ENCODE results near the gene FRS3. TPM values are rescaled to one million over a fixed set of nuclear protein-coding genes. Genes with fewer than 3 reads are reported as not detected.

FRS3 gene
- total RNA-seq, 6 donors from 2014 or later = 4.1 to 26.2 (median 6.8) TPM

DNA sequence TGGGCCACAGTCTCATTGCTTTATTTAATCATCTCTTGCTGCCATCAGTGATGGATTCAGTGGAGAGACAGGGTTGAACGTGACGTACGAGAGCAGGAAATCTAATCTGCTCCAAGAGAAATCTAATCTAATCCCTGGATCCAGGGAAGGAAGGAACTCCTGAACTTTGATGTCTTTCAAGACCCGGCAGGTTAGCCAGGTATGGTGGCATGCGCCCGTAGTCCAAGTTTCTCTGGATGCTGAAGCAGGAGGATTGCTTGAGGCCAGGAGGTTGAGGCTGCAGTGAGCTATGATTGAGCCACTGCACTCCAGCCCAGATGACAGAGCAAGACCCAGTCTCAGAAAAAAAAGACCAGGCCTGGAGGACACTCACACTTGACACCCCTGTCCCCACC, 21.1 kb downstream of the FRS3 start:
- Histone ChIP-seq H3K9me3 (no peaks in the 10 kb centered on the region), H3K27ac (no peak overlapping the region), H3K4me3 (no peak overlapping the region), H3K36me3 (no peaks in the 10 kb centered on the region), H3K27me3 (no peaks in the 10 kb centered on the region), H3K4me1 (no peaks in the 10 kb centered on the region)
- ATAC-seq (ENCODE audit: low FRiP score in 2 of 2) (no peak), DNase-seq (no peak)
- 86 to 87% methylated on average over 6 of the region's 6 CpGs for WGBS, 2 donors
- TF ChIP-seq POLR2A (IDR thresholded peaks at IDR 0.05) (no peak), EP300 (IDR thresholded peaks at IDR 0.05) (no peak)
- TF ChIP-seq, protein P1, sequence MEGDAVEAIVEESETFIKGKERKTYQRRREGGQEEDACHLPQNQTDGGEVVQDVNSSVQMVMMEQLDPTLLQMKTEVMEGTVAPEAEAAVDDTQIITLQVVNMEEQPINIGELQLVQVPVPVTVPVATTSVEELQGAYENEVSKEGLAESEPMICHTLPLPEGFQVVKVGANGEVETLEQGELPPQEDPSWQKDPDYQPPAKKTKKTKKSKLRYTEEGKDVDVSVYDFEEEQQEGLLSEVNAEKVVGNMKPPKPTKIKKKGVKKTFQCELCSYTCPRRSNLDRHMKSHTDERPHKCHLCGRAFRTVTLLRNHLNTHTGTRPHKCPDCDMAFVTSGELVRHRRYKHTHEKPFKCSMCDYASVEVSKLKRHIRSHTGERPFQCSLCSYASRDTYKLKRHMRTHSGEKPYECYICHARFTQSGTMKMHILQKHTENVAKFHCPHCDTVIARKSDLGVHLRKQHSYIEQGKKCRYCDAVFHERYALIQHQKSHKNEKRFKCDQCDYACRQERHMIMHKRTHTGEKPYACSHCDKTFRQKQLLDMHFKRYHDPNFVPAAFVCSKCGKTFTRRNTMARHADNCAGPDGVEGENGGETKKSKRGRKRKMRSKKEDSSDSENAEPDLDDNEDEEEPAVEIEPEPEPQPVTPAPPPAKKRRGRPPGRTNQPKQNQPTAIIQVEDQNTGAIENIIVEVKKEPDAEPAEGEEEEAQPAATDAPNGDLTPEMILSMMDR (IDR thresholded peaks at IDR 0.05) = no peak

DNA sequence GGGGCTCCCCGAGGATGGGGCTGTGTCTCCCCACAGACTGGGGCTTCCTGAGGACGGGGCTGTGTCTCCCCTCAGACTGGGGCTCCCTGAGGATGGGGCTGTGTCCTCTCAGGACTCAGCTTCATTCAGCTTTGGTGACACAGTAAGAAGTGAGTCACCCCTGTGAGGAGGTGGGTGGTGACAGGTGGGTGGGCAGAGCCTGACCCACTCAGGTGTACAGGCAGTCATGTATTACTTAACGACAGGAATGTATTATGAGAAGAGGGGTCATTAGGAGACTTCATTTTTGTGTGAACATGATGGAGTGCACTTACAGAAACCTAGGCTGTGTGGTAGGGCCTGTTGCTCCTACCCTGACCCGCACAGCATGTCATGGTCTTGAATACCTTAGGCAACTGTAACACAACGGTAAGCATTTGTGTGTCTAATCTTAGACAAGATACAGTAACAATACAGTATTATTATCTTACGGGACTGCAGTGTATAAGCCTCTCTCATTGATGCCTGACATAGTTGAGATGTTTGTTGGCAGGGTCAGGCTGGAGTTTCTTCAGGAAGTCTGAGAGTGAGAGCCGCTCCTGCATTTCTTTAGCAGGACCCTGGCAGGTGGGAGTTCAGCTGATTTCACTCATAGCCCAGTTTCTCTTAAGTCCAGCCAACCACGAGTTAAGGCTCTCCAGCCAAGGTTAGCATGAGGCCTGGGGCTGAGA, 21.6 kb downstream of the FRS3 start:
- TF ChIP-seq, protein P1 (IDR thresholded peaks at IDR 0.05) = no peak
- Histone ChIP-seq H3K9me3 (no peaks in the 10 kb centered on the region), H3K27me3 (no peaks in the 10 kb centered on the region), H3K4me1 (no peaks in the 10 kb centered on the region), H3K4me3 (no peak overlapping the region), H3K36me3 (no peaks in the 10 kb centered on the region), H3K27ac (no peak overlapping the region)
- DNase-seq (no peak), ATAC-seq (ENCODE audit: low FRiP score in 2 of 2) (no peak)
- 68 to 71% methylated on average over 3 to 6 of the region's 8 CpGs for WGBS, 2 donors

DNA sequence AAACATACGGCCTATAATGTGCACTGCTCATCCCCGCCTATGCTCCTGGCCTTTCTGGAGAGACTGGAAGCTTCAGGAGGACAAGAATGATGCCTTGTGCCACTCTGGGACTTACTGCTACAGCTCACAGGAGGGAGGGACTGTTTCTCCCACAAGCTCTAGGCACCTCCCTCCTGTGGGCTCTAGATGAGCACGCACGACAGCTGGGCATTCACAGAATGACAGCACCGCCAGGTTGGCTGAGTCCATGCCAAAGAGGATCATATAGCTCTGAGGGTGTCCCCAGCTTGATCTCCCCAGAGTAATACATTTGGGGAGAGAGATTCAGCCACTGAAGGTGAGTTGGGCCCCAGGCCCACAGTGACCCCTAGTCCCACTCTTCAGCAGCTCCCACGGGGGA, 22.4 kb downstream of the FRS3 start:
- H3K4me3 ChIP-seq = no peak overlapping the region
- WGBS, 2 donors = 94 to 97% methylated on average over 5 to 6 of the region's 6 CpGs
- no peaks in the 10 kb centered on the region for H3K9me3 ChIP-seq
- no peak overlapping the region for H3K27ac ChIP-seq
- ATAC-seq (ENCODE audit: low FRiP score in 2 of 2) (no peak), DNase-seq (no peak)
- no peaks in the 10 kb centered on the region for H3K36me3 ChIP-seq
- H3K4me1 ChIP-seq = no peaks in the 10 kb centered on the region
- TF ChIP-seq POLR2A (IDR thresholded peaks at IDR 0.05) = no peak
- TF ChIP-seq POLR2AphosphoS5 (IDR thresholded peaks at IDR 0.05) = no peak
- TF ChIP-seq, protein P1 (IDR thresholded peaks at IDR 0.05) = no peak
- no peak for TF ChIP-seq EP300 (IDR thresholded peaks at IDR 0.05)
- H3K27me3 ChIP-seq = no peaks in the 10 kb centered on the region

DNA sequence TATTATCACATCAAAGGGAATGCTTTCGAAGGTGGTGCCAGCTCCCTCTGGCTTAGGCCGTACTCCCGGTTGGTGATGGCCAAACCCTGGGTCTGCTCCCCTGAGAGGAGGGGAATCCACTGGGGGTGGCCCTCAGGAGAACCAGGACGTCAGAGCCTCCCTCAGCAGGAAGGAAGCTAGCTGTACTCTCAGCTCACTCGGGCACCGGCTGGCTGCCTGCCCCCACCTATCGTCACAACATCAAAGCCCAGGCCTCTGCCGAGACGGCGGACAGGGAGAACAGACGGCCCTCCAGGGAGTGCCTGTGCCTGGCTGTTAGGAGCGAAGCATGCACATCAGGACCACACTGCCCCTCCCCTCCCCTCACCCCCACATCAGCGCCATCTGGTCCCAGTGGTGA, 23.3 kb downstream of the FRS3 start:
- Histone ChIP-seq H3K36me3 (no peaks in the 10 kb centered on the region), H3K4me3 (no peak overlapping the region), H3K27me3 (no peaks in the 10 kb centered on the region), H3K9me3 (no peaks in the 10 kb centered on the region), H3K27ac (no peak overlapping the region), H3K4me1 (peaks cover 0 to under 1% (median 0%) of the 10 kb centered on the region in 4 donors)
- no peak for TF ChIP-seq EP300 (IDR thresholded peaks at IDR 0.05)
- TF ChIP-seq POLR2A (IDR thresholded peaks at IDR 0.05) = no peak
- no peak for TF ChIP-seq POLR2AphosphoS5 (IDR thresholded peaks at IDR 0.05)
- TF ChIP-seq, protein P1 (IDR thresholded peaks at IDR 0.05) = no peak
- DNase-seq (no peak), ATAC-seq (ENCODE audit: low FRiP score in 2 of 2) (no peak)
- 67 to 83% methylated on average over 6 to 13 of the region's 13 CpGs for WGBS, 2 donors

DNA sequence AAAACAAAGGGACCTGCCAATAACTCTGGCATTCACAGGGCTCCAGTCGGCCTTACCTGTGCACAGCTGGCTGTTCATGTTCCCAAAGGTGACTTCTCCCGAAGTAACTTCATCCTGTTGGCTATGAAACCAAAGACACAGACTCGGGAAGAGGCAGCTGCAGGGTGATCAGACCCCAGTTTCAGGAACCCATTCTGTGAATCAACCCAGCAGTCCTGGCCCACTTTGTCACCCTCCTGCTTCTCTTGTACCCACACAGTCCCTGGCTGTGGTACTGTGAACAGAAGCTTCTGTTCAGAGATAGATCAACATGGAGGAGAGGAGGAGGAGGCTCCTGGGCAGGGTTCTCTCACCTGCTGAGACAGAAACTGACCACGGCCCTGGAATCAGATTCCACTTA, 23.8 kb downstream of the FRS3 start:
- H3K4me1 ChIP-seq = peaks cover 0 to 2% (median 0%) of the 10 kb centered on the region in 4 donors
- no peaks in the 10 kb centered on the region for H3K27me3 ChIP-seq
- no peaks in the 10 kb centered on the region for H3K36me3 ChIP-seq
- H3K4me3 ChIP-seq = no peak overlapping the region
- no peak overlapping the region for H3K27ac ChIP-seq
- DNase-seq (no peak), ATAC-seq (ENCODE audit: low FRiP score in 2 of 2) (no peak)
- TF ChIP-seq POLR2A (IDR thresholded peaks at IDR 0.05) (no peak), POLR2AphosphoS5 (IDR thresholded peaks at IDR 0.05) (no peak), EP300 (IDR thresholded peaks at IDR 0.05) (no peak)
- TF ChIP-seq, protein P1 (IDR thresholded peaks at IDR 0.05) = no peak
- WGBS, 2 donors = 84 to 89% methylated on average over 4 of the region's 4 CpGs
- H3K9me3 ChIP-seq = no peaks in the 10 kb centered on the region
